Right forelimb (tissue), 1 donor: ENCODE results near the gene TNFRSF8.

ENCODE experiments used
- DNase-seq: peaks from one replicate; pipeline ENCODE4 v3.0.0-alpha.2; 2018

TNFRSF8 gene

GRCh38 chr1:12143631-12144155 lies 80.6 kb downstream of the TNFRSF8 start:
- no peak for DNase-seq

- no peak for DNase-seq
Observed at GRCh38 chr1:12144236-12144635, 81.1 kb downstream of the TNFRSF8 start.

- no peak for DNase-seq
Observed at GRCh38 chr1:12144969-12145368, 81.9 kb downstream of the TNFRSF8 start.

- no peak for DNase-seq
Observed at GRCh38 chr1:12145616-12146342, 82.7 kb downstream of the TNFRSF8 start.

GRCh38 chr1:12146343-12147112 lies 83.4 kb downstream of the TNFRSF8 start:
- DNase-seq: no peak

GRCh38 chr1:12147201-12147701 lies 84.1 kb downstream of the TNFRSF8 start:
- DNase-seq: no peak

GRCh38 chr1:12148160-12148957 lies 85.3 kb downstream of the TNFRSF8 start:
- no peak for DNase-seq

- DNase-seq: no peak
Observed at GRCh38 chr1:12148958-12149790, 86.1 kb downstream of the TNFRSF8 start.

- DNase-seq: no peak
Observed at GRCh38 chr1:12149791-12150175, 86.7 kb downstream of the TNFRSF8 start.

GRCh38 chr1:12150456-12151200 lies 87.5 kb downstream of the TNFRSF8 start:
- DNase-seq: no peak

GRCh38 chr1:12151465-12151864 lies 88.4 kb downstream of the TNFRSF8 start:
- no peak for DNase-seq

GRCh38 chr1:12152113-12152891 lies 89.2 kb downstream of the TNFRSF8 start:
- no peak for DNase-seq

GRCh38 chr1:12153181-12153785 lies 90.2 kb downstream of the TNFRSF8 start:
- no peak for DNase-seq

- DNase-seq: no peak
Observed at GRCh38 chr1:12155328-12155727, 92.2 kb downstream of the TNFRSF8 start.

- DNase-seq: no peak
Observed at GRCh38 chr1:12157366-12158231, 94.5 kb downstream of the TNFRSF8 start.

- no peak for DNase-seq
Observed at GRCh38 chr1:12158357-12159092, 95.4 kb downstream of the TNFRSF8 start.

GRCh38 chr1:12159816-12160215 lies 96.7 kb downstream of the TNFRSF8 start:
- DNase-seq: no peak

GRCh38 chr1:12161324-12161661 lies 98.2 kb downstream of the TNFRSF8 start:
- no peak for DNase-seq
